Loucy (cell line): ENCODE measurements around the gene SGPL1.

Experiments
- H2AFZ ChIP-seq: fragments of 200-600 bp; sonication (generic); 2 replicates; pipeline ENCODE4 v1.6.0; 2016; ENCODE audit warnings: antibody characterized with exemption, mild to moderate bottlenecking, low read length, moderate library complexity
- H3F3A ChIP-seq: fragments of 200-600 bp; 2 replicates; pipeline ENCODE4 v1.6.0; 2016; ENCODE audit warnings: antibody characterized with exemption, low read depth, mild to moderate bottlenecking
- H3K27me3 ChIP-seq: fragments of 200-600 bp; sonication (generic); 2 replicates; pipeline ENCODE4 v1.6.1; 2014; ENCODE audit warnings: low read length, mild to moderate bottlenecking; ENCODE audit not compliant: insufficient read depth, poor library complexity, severe bottlenecking
- H3K36me3 ChIP-seq: fragments of 200-600 bp; sonication (generic); 2 replicates; pipeline ENCODE4 v1.6.1; 2016; ENCODE audit warnings: low read length; ENCODE audit not compliant: insufficient read depth
- H3K4me1 ChIP-seq: fragments of 200-600 bp; sonication (generic); 2 replicates; pipeline ENCODE4 v1.5.1; 2014; ENCODE audit warnings: low read length, mild to moderate bottlenecking; ENCODE audit not compliant: insufficient read depth, poor library complexity, severe bottlenecking
- H3K4me2 ChIP-seq: fragments of 200-600 bp; sonication (generic); 2 replicates; pipeline ENCODE4 v1.6.0; 2014; ENCODE audit warnings: antibody characterized with exemption, low read length, low read depth, mild to moderate bottlenecking; ENCODE audit not compliant: poor library complexity, severe bottlenecking
- H3K4me3 ChIP-seq: fragments of 200-600 bp; sonication (generic); 2 replicates; pipeline ENCODE4 v1.5.1; 2014; ENCODE audit warnings: low read length, mild to moderate bottlenecking, mixed read lengths; ENCODE audit not compliant: poor library complexity, severe bottlenecking
- H3K79me2 ChIP-seq: fragments of 200-600 bp; sonication (generic); 2 replicates; pipeline ENCODE4 v1.6.1; 2014; ENCODE audit warnings: low read length; ENCODE audit not compliant: insufficient read depth
- H3K9ac ChIP-seq: fragments of 200-600 bp; sonication (generic); 2 replicates; pipeline ENCODE4 v1.6.0; 2014; ENCODE audit warnings: mild to moderate bottlenecking, low read depth, low read length, moderate library complexity; ENCODE audit not compliant: poor library complexity, severe bottlenecking
- H3K9me2 ChIP-seq: fragments of 200-600 bp; sonication (generic); replicated peaks from 2 replicates; pipeline ENCODE4 v1.6.1; 2016; ENCODE audit warnings: low read depth, low read length, mixed read lengths
- H3K9me3 ChIP-seq: fragments of 200-600 bp; sonication (generic); 2 replicates; pipeline ENCODE4 v1.6.1; 2014; ENCODE audit warnings: mild to moderate bottlenecking, antibody characterized with exemption, low read length, low read depth; ENCODE audit not compliant: insufficient read depth
- H4K20me1 ChIP-seq: fragments of 200-600 bp; sonication (generic); 2 replicates; pipeline ENCODE4 v1.6.0; 2014; ENCODE audit warnings: antibody characterized with exemption, low read length, mild to moderate bottlenecking; ENCODE audit not compliant: insufficient read depth, poor library complexity, severe bottlenecking
- CTCF ChIP-seq: fragments of 200-600 bp; sonication (generic); conservative IDR thresholded peaks from 2 replicates; pipeline ENCODE4 v1.5.1; 2014; ENCODE audit warnings: mild to moderate bottlenecking, antibody characterized with exemption, low read length
- EZH2phosphoT487 ChIP-seq: fragments of 200-600 bp; IDR thresholded peaks from 2 replicates; pipeline ENCODE4 v1.6.1; 2018; ENCODE audit warnings: antibody characterized with exemption, mild to moderate bottlenecking, moderate library complexity, borderline replicate concordance

The SGPL1 gene

GRCh38 chr10:70784471-70784870 is 31.3 kb upstream of the SGPL1 start:
- H3F3A ChIP-seq: no peaks in the 10 kb centered on the region; the same call in 1 of the 2 replicates
- peak overlapping the region; percentile 55 for H3K4me2 ChIP-seq

DNA sequence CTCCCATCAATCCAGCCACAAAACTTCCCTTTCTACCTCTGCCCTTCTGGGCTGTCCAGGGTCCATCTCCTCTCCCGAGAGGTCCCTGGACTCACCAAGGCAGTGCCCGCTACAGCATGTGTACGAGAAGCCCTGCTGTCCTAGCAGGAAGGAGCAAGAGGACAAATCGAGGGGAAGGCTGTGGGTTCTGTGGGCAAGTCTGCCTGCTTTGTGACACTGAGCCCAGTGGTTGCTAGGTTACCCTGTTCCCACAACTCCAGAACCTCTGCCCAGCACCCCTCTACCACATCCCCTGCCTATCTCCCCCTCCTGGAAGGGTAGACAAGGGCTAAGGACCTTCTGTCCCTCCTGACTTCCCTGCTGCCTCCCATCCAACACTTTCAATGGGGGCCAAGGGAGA is 30.6 kb upstream of the SGPL1 start, which contains the start of gene TBATA:
Gene TBATA, minus strand, starts transcription at position 188 of the 400 bp plus-strand sequence. CDS start 1,998 bp downstream, outside the sequence.
- Histone ChIP-seq H3K4me3 (peak within 1 kb of the TSS; percentile 21), H2AFZ (no peak within 1 kb of the TSS), H3K4me1 (peaks cover 51% of the 10 kb centered on the region), H3K9me3 (no peaks in the 10 kb centered on the region), H3K4me2 (peak within 1 kb of the TSS; percentile 55), H3F3A (no peaks in the 10 kb centered on the region; the same call in 1 of the 2 replicates), H4K20me1 (no peaks in the 10 kb centered on the region), H3K9ac (peak within 1 kb of the TSS; percentile 8), H3K79me2 (no peaks in the 10 kb centered on the region), H3K27me3 (no peaks in the 10 kb centered on the region), H3K9me2 (no peaks in the 10 kb centered on the region), H3K36me3 (no peaks in the 10 kb centered on the region)
- no peak for TF ChIP-seq EZH2phosphoT487
- TF ChIP-seq CTCF: no peak

More at GRCh38 chr10:70784471-70784870, 31.3 kb upstream of the SGPL1 start:
- no peaks in the 10 kb centered on the region for H3K9me3 ChIP-seq
- H3K4me3 ChIP-seq: peak overlapping the region; percentile 21
- no peaks in the 10 kb centered on the region for H3K79me2 ChIP-seq
- H3K27me3 ChIP-seq: no peaks in the 10 kb centered on the region
- no peak overlapping the region for H2AFZ ChIP-seq
- H3K9ac ChIP-seq: peak overlapping the region; percentile 8
- H3K9me2 ChIP-seq: no peaks in the 10 kb centered on the region
- TF ChIP-seq EZH2phosphoT487 (no peak), CTCF (no peak)
- H3K4me1 ChIP-seq: peaks cover 48% of the 10 kb centered on the region
- no peaks in the 10 kb centered on the region for H3K36me3 ChIP-seq
- H4K20me1 ChIP-seq: no peaks in the 10 kb centered on the region

GRCh38 chr10:70786799-70787415 is 28.8 kb upstream of the SGPL1 start:
- Histone ChIP-seq H3K4me2 (peak overlapping the region; percentile 32), H3K27me3 (no peaks in the 10 kb centered on the region), H3K36me3 (no peaks in the 10 kb centered on the region), H3K4me1 (peaks cover 68% of the 10 kb centered on the region), H3K9me3 (no peaks in the 10 kb centered on the region), H2AFZ (peak overlapping the region; percentile 48; the same call in 1 of the 2 replicates), H3K9ac (no peak overlapping the region), H3K79me2 (no peaks in the 10 kb centered on the region), H3K9me2 (no peaks in the 10 kb centered on the region), H4K20me1 (no peaks in the 10 kb centered on the region), H3K4me3 (no peak overlapping the region), H3F3A (no peaks in the 10 kb centered on the region; the same call in 1 of the 2 replicates)
- TF ChIP-seq EZH2phosphoT487 (no peak), CTCF (no peak)
